KMS-11 (cell line): Measurements from ENCODE around the gene PADI4.

Source experiments
- H2AFZ ChIP-seq: fragments of 200-600 bp; sonication (generic); 2 replicates; pipeline ENCODE4 v1.6.1; 2016; ENCODE audit warnings: antibody characterized with exemption, mixed run types, low read depth
- H3K27ac ChIP-seq: fragments of 200-600 bp; sonication (generic); 2 replicates; pipeline ENCODE4 v1.6.1; 2016; ENCODE audit warnings: mild to moderate bottlenecking, mixed run types
- H3K27me3 ChIP-seq: fragments of 200-600 bp; sonication (generic); 2 replicates; pipeline ENCODE4 v1.6.1; 2017; ENCODE audit warnings: mild to moderate bottlenecking, low read depth, mixed run types, moderate library complexity; ENCODE audit not compliant: insufficient read depth
- H3K36me3 ChIP-seq: fragments of 200-600 bp; sonication (generic); 2 replicates; pipeline ENCODE4 v1.6.1; 2017; ENCODE audit warnings: mild to moderate bottlenecking, mixed run types; ENCODE audit not compliant: insufficient read depth
- H3K4me1 ChIP-seq: fragments of 200-600 bp; sonication (generic); 2 replicates; pipeline ENCODE4 v1.6.1; 2016; ENCODE audit warnings: mild to moderate bottlenecking, low read depth, mixed run types; ENCODE audit not compliant: poor library complexity, severe bottlenecking
- H3K4me2 ChIP-seq: fragments of 200-600 bp; sonication (generic); 2 replicates; pipeline ENCODE4 v1.7.0; 2016; ENCODE audit warnings: mild to moderate bottlenecking, mixed run types
- H3K4me3 ChIP-seq: fragments of 200-600 bp; sonication (generic); IDR thresholded peaks from 2 replicates; pipeline ENCODE4 v1.6.1; 2017; ENCODE audit warnings: low read depth, low read length, mixed read lengths; ENCODE audit not compliant: insufficient read depth
- H3K79me2 ChIP-seq: fragments of 200-600 bp; sonication (generic); 2 replicates; pipeline ENCODE4 v1.6.1; 2016; ENCODE audit warnings: low read depth, mixed run types; ENCODE audit not compliant: insufficient read depth
- H3K9ac ChIP-seq: fragments of 200-600 bp; sonication (generic); 2 replicates; pipeline ENCODE4 v1.6.1; 2016; ENCODE audit warnings: mild to moderate bottlenecking, mixed run types
- H4K20me1 ChIP-seq: fragments of 200-600 bp; sonication (generic); 2 replicates; pipeline ENCODE4 v1.6.1; 2016; ENCODE audit warnings: mild to moderate bottlenecking, mixed run types; ENCODE audit not compliant: insufficient read depth
- CTCF ChIP-seq: fragments of 200-600 bp; sonication (generic); conservative IDR thresholded peaks from 2 replicates; pipeline ENCODE4 v1.6.1; 2017; ENCODE audit warnings: low read depth, mild to moderate bottlenecking, antibody characterized with exemption, low read length, moderate library complexity, mixed read lengths

The PADI4 gene

GRCh38 chr1:17290553-17290952 is 17.4 kb upstream of the PADI4 start:
- Histone ChIP-seq H2AFZ (no peak overlapping the region), H3K79me2 (no peaks in the 10 kb centered on the region), H3K36me3 (no peaks in the 10 kb centered on the region), H3K27me3 (peaks cover 49% of the 10 kb centered on the region), H4K20me1 (no peaks in the 10 kb centered on the region), H3K9ac (no peak overlapping the region), H3K4me1 (no peaks in the 10 kb centered on the region), H3K4me3 (no peak overlapping the region), H3K4me2 (no peak overlapping the region), H3K27ac (no peak overlapping the region)
- TF ChIP-seq CTCF = no peak

- Histone ChIP-seq H2AFZ (no peak overlapping the region), H3K27ac (no peak overlapping the region), H4K20me1 (no peaks in the 10 kb centered on the region), H3K4me2 (no peak overlapping the region), H3K79me2 (no peaks in the 10 kb centered on the region), H3K4me3 (no peak overlapping the region), H3K9ac (no peak overlapping the region), H3K27me3 (peaks cover 50% of the 10 kb centered on the region), H3K4me1 (no peaks in the 10 kb centered on the region), H3K36me3 (no peaks in the 10 kb centered on the region)
- TF ChIP-seq CTCF = no peak
Observed at GRCh38 chr1:17292299-17293160, 15.5 kb upstream of the PADI4 start.

DNA sequence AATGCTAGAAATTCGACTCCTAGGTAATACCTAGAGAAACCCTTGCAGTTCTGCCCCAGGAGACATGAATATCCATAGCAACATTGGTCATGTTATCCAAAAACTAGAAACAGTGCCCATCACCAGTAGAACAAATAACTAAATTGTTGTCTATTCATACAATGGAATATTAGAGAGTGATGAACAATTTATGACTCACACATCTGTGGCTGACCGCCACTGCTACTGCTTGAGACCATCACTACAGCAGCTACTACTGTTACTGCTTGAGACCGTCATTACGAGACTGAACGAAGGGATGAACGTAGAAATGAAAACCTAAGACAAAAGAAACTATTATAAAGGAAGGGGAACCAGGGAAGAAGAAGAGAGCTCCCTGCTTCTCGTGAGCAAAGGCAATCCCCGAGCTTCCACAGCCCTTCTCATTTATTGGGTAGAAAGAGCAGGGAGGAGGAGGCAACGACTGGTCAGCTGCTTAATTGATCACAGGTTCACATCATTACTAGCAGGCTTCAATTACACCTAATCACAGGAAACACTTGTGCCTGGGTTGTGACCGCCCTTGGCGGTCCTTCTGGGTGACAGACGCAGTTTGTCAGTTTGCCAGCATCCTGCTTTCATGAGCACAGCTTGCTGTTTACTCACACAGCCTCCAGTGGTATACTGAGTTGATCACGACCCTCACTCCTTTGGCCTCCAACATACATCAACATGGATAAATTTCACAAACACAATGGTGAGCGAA is 14.1 kb upstream of the PADI4 start:
- no peaks in the 10 kb centered on the region for H3K4me1 ChIP-seq

DNA sequence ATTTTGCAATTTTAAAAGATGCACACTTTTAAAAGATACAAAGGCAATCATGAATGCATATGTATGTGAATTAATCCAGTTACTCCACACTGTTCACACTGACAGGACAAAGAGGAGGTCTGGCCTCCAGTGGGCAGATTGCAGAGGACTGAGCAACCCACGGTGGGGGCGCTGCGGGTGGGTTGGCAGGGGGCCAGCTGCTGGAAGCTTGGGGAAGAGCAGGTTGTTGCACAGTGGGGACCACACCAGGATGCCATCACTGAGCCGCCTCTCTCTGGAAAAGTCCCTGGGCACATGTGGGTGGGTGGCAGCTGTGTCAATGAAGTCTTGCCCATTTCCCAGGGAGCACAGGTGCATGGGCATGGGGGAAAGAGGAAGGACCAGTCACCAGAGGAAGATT is 12.7 kb upstream of the PADI4 start:
- Histone ChIP-seq H4K20me1 (no peaks in the 10 kb centered on the region), H3K27ac (no peak overlapping the region), H3K4me3 (no peak overlapping the region), H3K9ac (no peak overlapping the region), H3K4me1 (no peaks in the 10 kb centered on the region), H3K36me3 (no peaks in the 10 kb centered on the region), H3K79me2 (no peaks in the 10 kb centered on the region), H3K4me2 (no peak overlapping the region), H3K27me3 (peaks cover 62% of the 10 kb centered on the region), H2AFZ (no peak overlapping the region)
- TF ChIP-seq CTCF = no peak

More for the DNA sequence above, 14.1 kb upstream of the PADI4 start:
- H2AFZ ChIP-seq = no peak overlapping the region
- no peak overlapping the region for H3K27ac ChIP-seq
- H4K20me1 ChIP-seq = no peaks in the 10 kb centered on the region
- H3K4me3 ChIP-seq = no peak overlapping the region
- H3K4me2 ChIP-seq = no peak overlapping the region
- H3K9ac ChIP-seq = no peak overlapping the region
- TF ChIP-seq CTCF = no peak
- H3K79me2 ChIP-seq = no peaks in the 10 kb centered on the region
- H3K27me3 ChIP-seq = peaks cover 61% of the 10 kb centered on the region
- no peaks in the 10 kb centered on the region for H3K36me3 ChIP-seq
